HG02885 (cell line): ENCODE results near the gene WASL.
"Not testable (repeated sequence)": the region's sequence is repeated elsewhere in the genome, so short reads cannot be mapped to it uniquely, and the experiment has no call there.

Experiments
- ATAC-seq: cut with Tn5 transposase; IDR thresholded peaks from one replicate; pipeline ENCODE4 v1.9.1; 2021; ENCODE audit warnings: mild to moderate bottlenecking; ENCODE audit not compliant: unreplicated experiment, poor library complexity

WASL gene

DNA sequence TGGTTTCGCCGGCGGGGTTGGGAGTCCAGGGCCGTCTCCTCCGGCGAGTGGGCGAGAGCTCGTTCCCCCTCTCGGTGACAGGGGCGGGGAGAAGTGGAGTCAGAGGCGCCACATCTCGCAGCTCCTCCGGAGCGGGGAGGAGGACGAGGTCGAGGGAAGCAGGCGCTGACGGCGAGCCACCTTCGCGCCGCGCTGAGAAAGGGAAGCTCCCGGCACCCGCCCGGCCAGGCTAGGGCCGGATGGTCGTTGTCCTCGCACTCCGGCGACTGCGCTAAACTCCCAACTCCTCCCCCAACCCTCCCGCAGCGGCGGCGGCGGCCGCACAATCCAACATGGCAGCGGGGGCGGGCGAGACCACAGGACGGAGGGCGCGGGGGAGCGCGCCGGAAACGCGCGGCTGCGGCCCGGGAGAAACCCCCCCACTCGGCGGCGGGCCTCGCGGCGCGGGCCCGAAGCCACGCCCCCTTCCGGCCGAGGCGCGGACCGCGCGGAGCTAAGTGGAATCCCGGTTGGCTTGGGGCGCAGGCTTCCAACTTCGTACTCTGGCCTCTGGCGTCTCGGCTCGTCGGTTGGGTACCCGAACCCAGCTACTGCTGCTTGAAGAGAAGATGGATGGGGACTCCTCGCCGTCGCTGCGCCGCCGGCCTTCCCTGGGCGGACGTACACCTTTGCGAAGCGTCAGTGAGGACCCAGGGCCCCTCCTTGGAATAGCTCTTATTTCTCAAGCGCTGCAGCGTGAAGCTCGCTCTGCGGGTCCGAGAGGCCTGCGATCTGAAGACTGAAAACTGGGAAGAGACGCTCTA is at the start of gene WASL:
Gene WASL, minus strand, starts transcription at position 270 of the 803 bp plus-strand sequence. Its CDS starts 269 bp downstream, at position 1.
- peak; percentile 77 for ATAC-seq

DNA sequence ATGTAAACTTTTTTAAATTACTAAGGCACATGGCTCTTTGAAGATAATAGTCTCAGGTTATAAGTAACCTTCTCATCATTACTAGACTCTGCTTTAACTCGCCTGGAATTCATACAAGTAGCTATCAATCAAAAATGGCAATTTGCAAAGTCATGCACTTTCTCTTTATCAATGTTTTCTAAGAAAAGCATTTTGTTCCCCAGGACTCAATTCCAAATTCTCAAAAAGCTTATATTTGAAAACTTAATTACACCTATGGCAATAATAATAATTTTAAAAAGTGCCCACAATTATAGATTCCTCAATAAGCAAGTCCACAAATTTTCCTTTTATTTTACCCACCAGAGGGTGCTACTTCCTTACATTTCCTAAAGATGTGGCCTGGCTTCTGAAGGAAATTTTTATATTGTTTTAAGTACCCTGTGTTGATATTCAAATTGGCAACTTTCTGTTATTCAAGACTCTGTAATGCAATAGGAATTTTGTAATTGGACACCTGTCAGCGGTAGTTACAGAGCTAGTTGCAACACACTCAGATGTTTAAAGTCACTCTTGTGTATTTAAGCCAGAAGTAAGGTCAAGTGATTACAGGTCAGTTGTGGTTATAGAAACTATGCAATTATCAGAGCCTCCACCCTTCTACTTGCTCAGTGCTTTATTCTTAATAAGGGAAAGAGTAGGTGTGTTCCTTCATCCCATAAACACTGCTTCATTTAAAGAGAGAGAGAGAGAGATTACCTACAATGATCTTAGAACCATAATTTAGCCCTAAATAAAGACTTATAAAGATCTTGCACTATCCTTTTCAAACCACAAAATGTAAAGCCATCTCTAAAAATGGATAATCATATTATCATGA is 49.1 kb upstream of the WASL start:
- peak; percentile 55 for ATAC-seq

DNA sequence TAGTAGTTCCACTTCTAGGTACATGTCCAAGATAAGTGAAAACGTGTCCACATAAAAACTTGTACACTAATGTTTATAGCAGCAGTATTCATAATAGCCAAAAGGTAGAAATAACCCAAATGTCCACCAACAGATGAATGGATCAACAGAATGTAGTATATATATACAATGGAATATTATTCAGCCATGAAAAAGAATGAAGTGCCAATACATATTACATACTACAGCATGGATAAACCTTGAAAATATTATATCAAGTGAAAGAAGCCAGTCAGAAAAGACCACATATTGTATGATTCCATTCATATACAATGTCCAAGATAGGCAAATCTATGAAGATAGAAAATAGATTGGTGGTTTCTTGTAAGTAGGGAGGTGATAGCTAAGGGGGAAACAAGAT is 47.8 kb upstream of the WASL start:
- no peak for ATAC-seq

DNA sequence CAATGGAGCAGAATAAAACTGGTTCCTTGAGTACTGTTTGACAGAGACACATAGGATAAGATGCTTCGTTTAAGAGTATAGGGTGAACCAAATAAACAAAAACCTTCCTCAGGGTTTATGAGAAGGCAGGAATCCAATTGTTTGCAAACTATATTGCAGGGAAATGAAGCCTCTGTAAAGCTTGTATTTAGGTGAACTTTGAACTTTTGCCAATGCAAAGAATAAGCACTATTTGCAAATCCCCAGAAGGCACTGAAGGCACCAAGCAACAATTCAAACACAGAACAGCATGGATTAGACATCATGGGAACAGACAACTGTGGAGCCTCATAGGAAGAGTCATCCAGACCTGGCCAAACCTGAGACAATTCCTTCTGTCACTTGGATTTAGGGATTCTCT is 47.1 kb upstream of the WASL start:
- no peak for ATAC-seq

DNA sequence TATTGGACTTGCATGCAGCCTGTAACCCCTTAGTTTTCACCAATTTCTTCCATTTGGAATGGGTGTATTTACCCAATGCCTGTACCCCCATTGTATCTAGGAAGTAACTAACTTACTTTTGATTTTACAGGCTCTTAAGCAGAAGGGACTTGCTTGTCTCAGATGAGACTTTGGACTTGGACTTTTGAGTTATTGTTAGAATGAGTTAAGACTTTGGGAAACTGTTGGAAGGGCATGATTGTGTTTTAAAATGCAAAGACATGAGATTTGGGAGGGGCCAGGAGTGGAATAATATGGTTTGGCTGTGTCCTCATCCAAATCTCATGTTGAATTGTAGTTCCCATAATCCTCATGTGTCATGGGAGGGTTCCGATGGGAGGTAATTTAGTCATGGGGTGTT is 46.3 kb upstream of the WASL start:
- ATAC-seq: not testable (repeated sequence)

DNA sequence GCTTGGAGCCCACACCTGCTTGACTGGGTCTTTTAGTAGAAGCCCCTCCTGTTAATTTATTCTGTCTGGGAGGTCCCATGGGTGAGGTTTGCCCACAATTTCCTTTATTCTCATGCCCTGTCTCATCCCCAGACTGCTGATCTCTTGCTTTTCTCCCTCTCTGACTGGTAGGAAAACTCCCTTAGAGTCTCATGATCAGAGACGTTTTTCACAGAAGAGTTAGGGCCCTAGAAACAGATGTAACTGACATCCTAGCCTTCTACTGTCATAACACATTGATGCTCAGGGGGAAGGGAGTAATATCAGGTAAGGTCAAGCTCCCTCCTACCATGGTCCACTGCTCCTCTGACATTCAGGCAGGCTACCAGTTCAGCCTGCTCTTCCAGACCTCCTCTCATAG is 43.7 kb upstream of the WASL start:
- ATAC-seq: peak; percentile 65

DNA sequence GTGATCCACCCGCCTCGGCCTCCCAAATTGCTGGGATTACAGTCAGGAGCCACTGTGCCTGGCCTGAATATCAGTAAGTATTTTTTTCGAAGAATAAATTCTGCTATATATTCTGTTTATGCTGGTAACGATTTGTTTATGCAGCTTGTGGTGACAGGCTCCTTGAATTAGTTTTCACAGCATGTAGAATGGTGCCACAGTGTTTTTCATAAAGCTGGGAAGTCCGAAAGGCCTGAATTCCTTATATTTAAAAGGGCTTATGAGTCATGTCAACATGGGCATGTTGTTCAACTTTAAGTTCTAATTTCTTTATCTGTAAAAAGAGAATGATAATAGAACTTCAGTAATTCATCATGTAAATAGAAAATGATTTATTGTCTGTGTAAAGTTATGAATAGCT is 42.2 kb upstream of the WASL start:
- ATAC-seq: no peak

DNA sequence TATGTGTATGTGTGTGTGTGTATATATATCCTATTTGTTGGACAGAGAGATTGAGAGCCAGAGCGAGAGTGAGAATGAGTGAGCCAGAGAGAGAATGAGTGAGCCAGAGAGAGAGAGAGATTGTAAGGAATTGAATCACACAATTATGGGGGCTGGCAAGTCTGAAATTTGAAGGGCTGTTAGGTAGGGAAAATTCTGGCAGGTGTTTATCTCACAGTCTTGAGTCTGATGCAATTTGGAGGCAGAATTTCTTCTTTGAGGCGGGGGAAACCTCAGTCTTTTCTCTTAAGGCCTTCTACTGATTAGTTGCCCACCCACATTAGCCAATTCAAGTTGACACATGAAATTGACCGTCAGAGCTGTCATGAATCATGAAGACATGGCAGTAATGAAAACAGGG is 41.0 kb upstream of the WASL start:
- ATAC-seq: no peak

DNA sequence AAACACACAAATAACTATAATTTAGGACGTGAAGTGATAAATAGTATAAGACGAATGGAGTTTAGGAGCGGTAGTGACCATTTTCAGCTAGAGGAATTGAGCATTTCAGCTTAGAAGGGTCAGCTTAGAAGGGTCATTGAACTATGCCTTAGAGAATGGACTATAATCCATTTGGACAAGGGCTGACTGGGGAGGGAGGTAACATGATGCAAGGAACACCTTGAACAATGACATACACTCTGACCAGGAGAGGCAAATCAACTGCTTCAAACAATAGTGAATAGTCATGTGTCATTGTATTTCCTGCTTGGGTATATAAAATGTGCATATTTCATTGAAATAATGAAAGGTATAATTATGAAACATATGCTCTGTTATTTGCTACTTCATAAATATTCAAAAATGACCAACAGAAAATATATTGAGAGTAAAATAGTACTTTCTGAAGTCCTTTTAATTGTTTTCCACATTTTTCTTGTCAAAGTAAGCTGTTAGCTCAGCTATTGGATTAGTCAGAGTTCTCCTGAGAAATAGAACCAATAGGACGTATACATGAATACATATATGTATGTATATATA is 40.5 kb upstream of the WASL start:
- no peak for ATAC-seq

DNA sequence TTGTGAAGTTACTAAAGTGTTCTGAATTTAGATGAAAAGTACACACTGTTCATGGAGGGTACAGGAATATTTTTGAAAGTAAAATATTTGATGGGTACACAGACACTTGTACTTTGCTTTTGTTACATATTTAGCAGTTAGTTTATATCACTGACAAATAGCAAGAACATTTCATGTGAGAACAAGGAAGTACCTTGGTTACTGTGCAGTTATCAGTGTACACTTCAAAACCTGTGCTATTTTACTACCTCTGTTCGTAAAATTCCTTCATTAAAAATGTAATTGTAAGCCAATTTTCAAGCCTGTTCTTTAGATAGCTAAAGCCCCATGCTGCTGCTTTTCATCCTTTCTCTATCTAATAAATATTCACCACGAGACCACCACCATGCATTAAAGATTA is 39.8 kb upstream of the WASL start:
- ATAC-seq: no peak

DNA sequence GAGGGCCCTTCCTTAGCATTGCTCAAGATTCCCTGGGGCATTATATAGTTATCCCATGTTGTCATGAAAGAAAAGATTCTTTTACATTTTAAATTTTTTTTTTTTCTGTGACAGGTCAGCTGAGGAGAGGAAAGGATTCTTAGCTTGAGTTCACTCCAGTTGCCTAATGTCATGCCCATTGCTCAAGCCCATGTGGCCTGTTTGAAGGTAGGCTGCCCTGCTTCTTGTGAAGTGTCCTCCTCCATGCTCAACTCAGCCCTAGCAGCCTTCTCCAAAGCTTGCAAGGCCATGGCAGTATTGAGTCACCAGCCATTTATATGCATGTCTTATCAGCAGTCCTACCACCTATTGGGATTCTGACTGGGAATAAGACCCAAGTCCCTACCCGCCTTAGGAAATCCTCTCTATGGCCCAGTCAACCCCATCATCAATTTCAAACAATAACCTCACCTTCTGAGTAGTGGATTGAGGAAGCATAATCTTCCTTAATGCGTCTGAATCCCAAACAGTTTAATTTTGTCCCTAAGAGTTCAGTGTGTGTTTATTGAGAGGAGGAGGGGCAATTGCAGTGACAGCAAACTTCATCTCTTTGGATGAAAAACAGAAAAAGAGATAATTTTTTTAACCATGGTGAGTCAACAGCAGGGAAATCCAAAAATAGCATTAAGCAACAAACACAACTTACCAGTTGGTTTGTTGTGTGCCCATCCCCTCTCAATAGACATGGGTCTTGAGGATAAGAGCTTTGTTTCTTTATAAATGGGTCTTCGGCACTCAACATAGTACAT is 38.6 kb upstream of the WASL start:
- no peak for ATAC-seq

DNA sequence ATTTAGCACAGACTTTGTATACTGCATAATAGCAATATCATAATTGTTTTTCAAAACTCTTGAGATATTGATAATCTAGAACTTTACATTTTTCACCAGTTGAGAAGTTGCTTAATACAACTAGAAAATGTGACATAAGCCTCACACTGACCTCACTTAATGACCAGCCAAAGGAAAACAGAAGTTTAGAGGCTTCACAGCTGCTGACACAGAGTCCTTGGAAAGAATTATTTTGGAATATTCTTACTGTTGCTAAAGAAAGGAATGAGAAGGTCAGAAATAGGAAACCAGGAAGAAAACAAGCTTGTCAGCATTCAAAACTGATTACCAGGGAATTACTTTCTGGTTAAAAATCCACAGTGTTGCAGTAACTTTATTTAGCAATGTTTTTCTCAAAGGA is 35.5 kb upstream of the WASL start:
- ATAC-seq: no peak

DNA sequence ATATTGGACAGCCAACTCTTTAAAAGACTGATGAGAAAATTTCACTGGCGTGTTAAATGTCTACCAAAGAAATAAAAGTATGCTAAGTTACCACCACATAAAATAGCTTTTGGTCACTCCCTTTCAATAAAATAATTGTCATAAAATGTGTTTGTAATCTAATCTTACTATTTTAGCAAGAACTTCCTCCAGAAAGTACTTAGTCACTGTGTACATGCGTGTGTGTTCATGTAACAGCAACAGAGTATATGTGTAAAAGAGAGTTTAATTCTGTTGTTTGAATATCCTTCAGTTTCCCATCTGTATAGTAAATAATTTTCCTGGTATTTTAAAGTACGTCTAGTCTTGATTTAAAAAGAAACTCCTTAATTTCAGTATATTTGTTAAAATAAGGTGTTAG is 35.0 kb upstream of the WASL start:
- ATAC-seq: no peak

DNA sequence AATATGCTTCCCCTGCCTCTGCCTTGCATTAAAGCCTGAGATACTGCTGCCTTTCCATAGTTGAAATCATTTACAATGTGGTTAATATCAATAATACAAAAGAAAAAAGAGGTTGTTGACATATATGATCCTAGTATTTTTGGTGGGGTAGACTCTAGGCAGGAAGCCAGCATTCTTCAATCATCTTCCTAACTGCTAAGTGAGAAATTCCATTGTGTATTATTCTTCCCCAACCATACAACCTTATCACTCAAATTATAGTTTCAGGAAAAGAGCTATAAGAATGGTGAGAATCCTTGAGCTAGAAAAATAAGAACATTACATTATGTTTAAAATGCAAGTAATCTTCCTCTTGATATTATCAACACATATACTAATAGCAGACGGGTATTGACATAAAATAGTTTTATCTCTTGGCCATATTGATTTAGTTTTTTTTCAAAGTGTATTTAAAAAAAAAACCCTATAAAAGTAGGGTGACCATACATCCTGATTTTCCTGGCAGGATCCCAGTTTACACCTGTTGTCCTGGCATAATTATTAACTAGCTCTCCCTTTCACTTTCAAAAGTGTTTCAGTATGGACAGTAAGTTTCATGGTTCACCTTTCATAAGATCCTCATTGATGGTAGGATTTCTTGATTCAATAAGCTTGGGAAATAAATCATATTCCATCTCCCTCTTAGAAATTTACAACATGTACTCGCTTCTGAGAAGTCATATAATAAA is 33.4 kb upstream of the WASL start:
- ATAC-seq: no peak

DNA sequence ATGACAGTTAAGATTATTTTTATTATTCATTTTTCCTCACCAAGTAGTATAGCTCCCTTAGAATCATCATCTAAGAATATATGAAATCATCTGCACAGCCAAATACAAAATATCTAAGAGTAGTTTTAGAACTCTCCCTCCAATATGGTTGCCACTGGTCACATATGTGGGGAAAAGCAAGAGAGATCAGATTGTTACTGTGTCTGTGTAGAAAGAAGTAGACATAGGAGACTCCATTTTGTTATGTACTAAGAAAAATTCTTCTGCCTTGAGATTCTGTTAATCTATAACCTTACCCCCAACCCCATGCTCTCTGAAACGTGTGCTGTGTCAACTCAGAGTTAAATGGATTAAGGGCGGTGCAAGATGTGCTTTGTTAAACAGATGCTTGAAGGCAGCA is 31.7 kb upstream of the WASL start:
- not testable (repeated sequence) for ATAC-seq

DNA sequence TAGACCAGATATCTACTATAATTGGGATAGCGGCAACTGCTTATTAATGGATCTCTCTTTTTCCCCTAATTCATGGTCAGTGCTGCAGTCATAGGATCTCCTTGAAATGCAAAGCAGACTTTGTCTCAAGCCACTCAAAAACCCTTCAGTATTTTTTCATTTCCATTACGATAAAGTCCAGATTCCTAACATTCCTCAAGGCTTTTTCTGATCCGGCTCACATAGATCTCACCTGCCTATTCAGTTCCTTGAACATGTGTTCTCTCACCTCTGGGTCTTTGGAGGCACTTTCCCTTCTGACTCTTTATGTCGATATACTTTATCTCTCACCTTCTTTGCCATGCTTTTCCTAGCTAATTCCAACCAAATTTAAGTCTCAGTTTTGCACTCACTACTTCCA is 25.7 kb upstream of the WASL start:
- no peak for ATAC-seq

DNA sequence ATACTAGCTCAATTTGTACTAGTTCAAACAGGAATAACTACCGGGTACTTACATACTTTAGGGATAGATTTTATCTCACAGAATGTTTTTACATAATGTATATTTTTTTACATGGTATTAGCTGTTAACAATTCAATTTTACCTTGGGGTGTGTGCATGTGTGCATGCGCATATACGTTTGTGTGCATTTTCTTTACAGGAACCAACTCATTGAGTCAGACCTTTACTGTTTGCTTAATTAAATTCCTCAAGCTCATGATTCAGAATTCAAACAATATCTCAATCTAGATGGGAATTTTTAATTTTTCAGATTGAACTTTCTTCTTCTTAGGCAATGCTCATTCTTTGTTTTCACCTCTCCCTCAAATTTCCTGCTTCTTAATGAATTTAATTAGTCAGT is 24.7 kb upstream of the WASL start:
- ATAC-seq: no peak

DNA sequence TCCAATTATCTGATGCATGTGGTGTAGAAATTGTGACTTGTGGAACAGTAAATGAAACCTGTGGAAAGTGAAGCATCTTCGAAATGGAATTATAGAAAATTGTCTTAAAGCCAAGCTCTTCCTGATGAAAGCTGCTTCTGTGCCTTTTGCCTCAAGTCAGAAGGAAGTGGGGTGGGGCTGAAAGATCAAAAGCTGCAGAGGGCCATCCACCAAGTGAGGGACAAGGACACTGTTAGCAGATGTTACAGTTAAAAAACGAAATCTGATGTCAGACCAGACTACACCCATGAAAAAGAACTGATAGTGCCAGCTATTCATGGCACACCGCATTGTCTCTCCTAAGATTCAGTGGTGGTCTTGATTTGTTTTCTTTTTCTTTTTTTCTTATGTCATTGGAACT is 23.8 kb upstream of the WASL start:
- ATAC-seq: no peak

DNA sequence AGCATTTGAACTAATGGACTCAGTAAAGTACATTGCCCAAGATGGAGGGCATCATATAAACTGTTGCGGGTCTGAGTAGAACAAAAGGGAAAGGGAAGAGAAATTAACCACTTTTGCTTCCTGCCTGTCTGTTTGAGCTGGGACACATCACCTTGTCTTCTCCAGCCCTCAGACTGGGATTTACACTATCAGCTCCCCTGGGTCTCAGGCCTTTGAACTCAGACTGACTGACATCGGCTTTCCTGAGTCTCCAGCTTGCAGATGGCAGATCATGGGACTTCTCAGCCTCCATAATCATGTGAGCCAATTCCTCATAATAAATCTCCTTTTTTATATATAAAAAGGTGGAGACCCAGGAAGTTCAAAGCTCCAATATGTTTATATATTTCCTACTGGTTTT is 23.0 kb upstream of the WASL start:
- ATAC-seq: no peak

DNA sequence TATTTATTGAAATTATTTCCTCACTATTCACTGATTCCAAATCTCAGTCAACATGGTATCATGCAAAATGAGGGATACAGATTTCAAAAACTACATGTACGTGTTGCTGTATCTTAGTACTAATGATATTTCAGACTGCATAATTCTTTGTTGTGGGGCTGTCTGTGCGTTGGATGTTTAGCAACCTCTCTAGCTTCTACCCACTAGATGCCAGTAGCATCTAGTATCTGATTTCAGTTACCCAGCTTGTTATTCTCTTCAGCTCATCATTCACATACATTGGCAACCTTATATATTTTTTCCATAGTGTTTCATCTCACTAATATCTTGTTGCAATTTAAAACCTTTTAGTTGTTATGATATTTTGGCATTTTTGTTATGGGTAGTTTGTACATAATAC is 22.5 kb upstream of the WASL start:
- ATAC-seq: no peak
